SK-N-MC (cell line): Measurements from ENCODE around the gene TFDP2.

Experiments used
- EZH2 ChIP-seq: fragments of 200-600 bp; sonication (generic); IDR thresholded peaks from one replicate; pipeline ENCODE4 v1.6.1; 2017; ENCODE audit warnings: antibody characterized with exemption
- FOXP2 ChIP-seq: optimal IDR thresholded peaks from 2 replicates; pipeline ENCODE3; 2011; ENCODE audit warnings: mild to moderate bottlenecking, moderate library complexity; ENCODE audit not compliant: insufficient read depth; ENCODE audit errors: extremely low read length, control extremely low read depth
- POLR2AphosphoS5 ChIP-seq: IDR thresholded peaks from 2 replicates; pipeline ENCODE4 v1.6.1; 2012; ENCODE audit warnings: mild to moderate bottlenecking, low read depth, low read length, borderline replicate concordance

- no peak for TF ChIP-seq POLR2AphosphoS5
- TF ChIP-seq EZH2 = no peak
- no peak for TF ChIP-seq FOXP2
These were observed 52.1 kb downstream of the TFDP2 start for GRCh38 chr3:142097099-142097843.
